Heart left ventricle (tissue), 13 donors: ENCODE measurements around the gene CPPED1.

ENCODE experiments used
- POLR2A ChIP-seq, 2 donors: fragments of 450-650 bp; IDR thresholded peaks; one replicate each; pipeline ENCODE4 v1.6.1; 2017; ENCODE audit warnings: antibody characterized with exemption in 2 of 2, mild to moderate bottlenecking in 2 of 2, moderate library complexity in 2 of 2
- TF ChIP-seq, protein P1 (sequence below), 12 donors: fragments of 200-600 bp; sonication (generic) in 4 of 12; IDR thresholded peaks; one replicate each; pipeline versions ENCODE4 v1.5.0 to v1.8.0; 2018 to 2022; ENCODE audit warnings: antibody characterized with exemption in 12 of 12, mild to moderate bottlenecking in 5 of 12
- donor health status: ischemic (EF 13 %, LVEDD 7.1; RV severe dilation, severe dysfunction).
- donor health status: DM: no; HTN: yes; CAD: no.
- donor health status: DM: no; HTN: no; CAD: no.
- donor health status: ischemic (EF 25% LVEDD 6.9; RV normal size, moderate dysfunction).
- donor health status: ischemic (EF 25% LVEDD 5.7; RV mildly dilated, moderate dysfunction).
- donor health status: ischemic (EF 35%, LVEDD 5.7; RV mildly dilated, moderate dysfunction).
- donor health status: nonischemic (EF 11% LVEDD 7.7; RV severe dilation, severe dysfunction).
- donor health status: DM: yes; HTN: yes; CAD: no.
- donor health status: PGD.
- donor health status: ischemic (EF 29% LVEDD 5.4; RV normal size, mild dysfunction).
- donor health status: nonischemic (EF 23%, LVEDD 6.1; RV moderate dilation, normal function).

DNA sequence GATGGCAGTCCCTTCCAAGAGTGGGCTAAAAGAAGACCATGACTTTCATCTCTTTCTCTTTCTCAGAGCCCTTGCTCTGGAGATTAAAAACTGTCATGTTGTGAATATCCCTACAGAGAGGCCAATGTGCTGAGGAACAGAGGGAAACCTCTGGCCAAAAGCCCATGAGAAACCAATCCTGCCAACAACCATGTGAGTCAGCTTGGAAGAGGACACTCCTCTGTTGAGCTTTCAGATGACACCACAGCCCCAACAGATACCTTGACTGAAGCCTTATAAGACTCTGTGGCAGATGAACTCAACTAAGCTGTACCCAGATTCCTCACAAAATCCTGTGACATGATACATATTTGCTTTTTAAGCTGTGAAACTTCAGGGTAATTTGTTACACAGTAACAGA is 19.6 kb downstream of the CPPED1 start:
- no peak for TF ChIP-seq POLR2A (IDR thresholded peaks at IDR 0.05)
- TF ChIP-seq, protein P1, sequence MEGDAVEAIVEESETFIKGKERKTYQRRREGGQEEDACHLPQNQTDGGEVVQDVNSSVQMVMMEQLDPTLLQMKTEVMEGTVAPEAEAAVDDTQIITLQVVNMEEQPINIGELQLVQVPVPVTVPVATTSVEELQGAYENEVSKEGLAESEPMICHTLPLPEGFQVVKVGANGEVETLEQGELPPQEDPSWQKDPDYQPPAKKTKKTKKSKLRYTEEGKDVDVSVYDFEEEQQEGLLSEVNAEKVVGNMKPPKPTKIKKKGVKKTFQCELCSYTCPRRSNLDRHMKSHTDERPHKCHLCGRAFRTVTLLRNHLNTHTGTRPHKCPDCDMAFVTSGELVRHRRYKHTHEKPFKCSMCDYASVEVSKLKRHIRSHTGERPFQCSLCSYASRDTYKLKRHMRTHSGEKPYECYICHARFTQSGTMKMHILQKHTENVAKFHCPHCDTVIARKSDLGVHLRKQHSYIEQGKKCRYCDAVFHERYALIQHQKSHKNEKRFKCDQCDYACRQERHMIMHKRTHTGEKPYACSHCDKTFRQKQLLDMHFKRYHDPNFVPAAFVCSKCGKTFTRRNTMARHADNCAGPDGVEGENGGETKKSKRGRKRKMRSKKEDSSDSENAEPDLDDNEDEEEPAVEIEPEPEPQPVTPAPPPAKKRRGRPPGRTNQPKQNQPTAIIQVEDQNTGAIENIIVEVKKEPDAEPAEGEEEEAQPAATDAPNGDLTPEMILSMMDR (IDR thresholded peaks at IDR 0.05): no peak
